ENCODE data around the gene G3BP1. TPM values are rescaled to one million over a fixed set of nuclear protein-coding genes. Genes with fewer than 3 reads are reported as not detected.

Gene G3BP1
- polyA plus RNA-seq, 3 donors = 10.6 to 60.6 (median 58.8) TPM

GRCh38 chr5:151751593-151751992, 20.2 kb upstream of the G3BP1 start:
- Histone ChIP-seq H2AFZ (ENCODE audit: insufficient read depth, low read depth, low read length, poor library complexity, severe bottlenecking) (no peak overlapping the region), H3K9ac (ENCODE audit: insufficient read depth, low read length, poor library complexity, severe bottlenecking) (peak overlapping the region; percentile 1), H3K79me2 (ENCODE audit: insufficient read depth, low read length) (peaks cover 81% of the 10 kb centered on the region), H3K4me1 (ENCODE audit: control insufficient read depth in 1 of 2, insufficient read depth in 2 of 2, low read length in 2 of 2) (peaks cover 34 to 39% of the 10 kb centered on the region in 2 donors), H3K9me3 (replicated peaks in 1 of 2; ENCODE audit: control insufficient read depth in 1 of 2, insufficient read depth in 1 of 2, low read length in 2 of 2) (no peaks in the 10 kb centered on the region), H3K4me2 (replicated peaks; ENCODE audit: extremely low read depth, low read length, poor library complexity, severe bottlenecking) (no peak overlapping the region), H3K27me3 (ENCODE audit: control insufficient read depth in 2 of 2, insufficient read depth in 2 of 2, low read length in 2 of 2) (no peaks in the 10 kb centered on the region), H3K27ac (ENCODE audit: low read depth in 1 of 2, low read length in 2 of 2) (peak overlapping the region in 1 of 2 donors; percentile 79), H3K36me3 (replicated peaks in 1 of 2; ENCODE audit: control insufficient read depth in 1 of 2, insufficient read depth in 2 of 2, low read length in 2 of 2) (peaks cover 2 to 29% of the 10 kb centered on the region in 2 donors), H4K20me1 (ENCODE audit: insufficient read depth, low read length) (peaks cover 4% of the 10 kb centered on the region), H3K4me3 (replicated peaks in 1 of 3; ENCODE audit: low read depth in 2 of 3, low read length in 3 of 3) (no peak overlapping the region)
- H3K27ac Mint-ChIP-seq = peak overlapping the region in 6 of 7 donors; percentile 75 to 91 (median 82)
- H3K4me3 Mint-ChIP-seq = no peak overlapping the region
- intact Hi-C loops (cut with micrococcal nuclease) = no loop called here
- TF ChIP-seq CTCF (IDR thresholded peaks at IDR 0.05) = no peak
- no peaks in the 10 kb centered on the region for H3K27me3 Mint-ChIP-seq (ENCODE audit: low read depth in 3 of 3)
- H3K4me1 Mint-ChIP-seq = peaks cover 51% of the 10 kb centered on the region
- no peaks in the 10 kb centered on the region for H3K9me3 Mint-ChIP-seq
- WGBS (ENCODE audit: insufficient coverage) = 100% methylated on average over 3 of the region's 4 CpGs
- H3K36me3 Mint-ChIP-seq = peaks cover 14 to 46% of the 10 kb centered on the region in 2 donors
- DNase-seq = no peak

GRCh38 chr5:151755383-151755782, 16.4 kb upstream of the G3BP1 start:
- H3K9me3 Mint-ChIP-seq = no peaks in the 10 kb centered on the region
- no peaks in the 10 kb centered on the region for H3K9me3 ChIP-seq (replicated peaks in 1 of 2; ENCODE audit: control insufficient read depth in 1 of 2, insufficient read depth in 1 of 2, low read length in 2 of 2)
- H3K4me2 ChIP-seq (replicated peaks; ENCODE audit: extremely low read depth, low read length, poor library complexity, severe bottlenecking) = no peak overlapping the region
- no peak overlapping the region for H3K4me3 Mint-ChIP-seq
- H3K36me3 Mint-ChIP-seq = peaks cover 7 to 22% of the 10 kb centered on the region in 2 donors
- H3K36me3 ChIP-seq (replicated peaks in 1 of 2; ENCODE audit: control insufficient read depth in 1 of 2, insufficient read depth in 2 of 2, low read length in 2 of 2) = peaks cover 0 to 25% of the 10 kb centered on the region in 2 donors
- no peak for TF ChIP-seq CTCF (IDR thresholded peaks at IDR 0.05)
- H3K27me3 ChIP-seq (ENCODE audit: control insufficient read depth in 2 of 2, insufficient read depth in 2 of 2, low read length in 2 of 2) = no peaks in the 10 kb centered on the region
- no peak overlapping the region for H3K27ac Mint-ChIP-seq
- peaks cover 41 to 50% of the 10 kb centered on the region in 2 donors for H3K4me1 ChIP-seq (ENCODE audit: control insufficient read depth in 1 of 2, insufficient read depth in 2 of 2, low read length in 2 of 2)
- peaks cover 53% of the 10 kb centered on the region for H3K4me1 Mint-ChIP-seq
- 83% methylated on average over 1 of the region's 3 CpGs for WGBS (ENCODE audit: insufficient coverage)
- no peak overlapping the region for H3K4me3 ChIP-seq (replicated peaks in 1 of 3; ENCODE audit: low read depth in 2 of 3, low read length in 3 of 3)
- peaks cover 10% of the 10 kb centered on the region for H4K20me1 ChIP-seq (ENCODE audit: insufficient read depth, low read length)
- no peak overlapping the region for H3K27ac ChIP-seq (ENCODE audit: low read depth in 1 of 2, low read length in 2 of 2)
- H3K79me2 ChIP-seq (ENCODE audit: insufficient read depth, low read length) = peaks cover 73% of the 10 kb centered on the region
- H2AFZ ChIP-seq (ENCODE audit: insufficient read depth, low read depth, low read length, poor library complexity, severe bottlenecking) = no peak overlapping the region
- intact Hi-C loops (cut with micrococcal nuclease) = no loop called here
- DNase-seq = no peak
- H3K9ac ChIP-seq (ENCODE audit: insufficient read depth, low read length, poor library complexity, severe bottlenecking) = no peak overlapping the region
- no peaks in the 10 kb centered on the region for H3K27me3 Mint-ChIP-seq (ENCODE audit: low read depth in 3 of 3)

Measured in CD14-positive monocyte (primary cell).